ENCODE data around the gene KRT85.
A peak's percentile ranks its signal among the peaks of the same experiment; 100 is the strongest.
"Not testable (repeated sequence)": the region's sequence is repeated elsewhere in the genome, so short reads cannot be mapped to it uniquely, and the experiment has no call there.

Gene KRT85

GRCh38 chr12:52316701-52317100 lies 50.6 kb downstream of the KRT85 start:
- H2BK120ac ChIP-seq (ENCODE audit: low read depth, low read length) = no peak overlapping the region
- H3K79me1 ChIP-seq (ENCODE audit: low read length) = no peaks in the 10 kb centered on the region
- H2BK15ac ChIP-seq (replicated peaks; ENCODE audit: low read depth) = no peak overlapping the region
- H3K27me3 ChIP-seq (ENCODE audit: insufficient read depth, low read length, poor library complexity) = no peaks in the 10 kb centered on the region
- no peak for DNase-seq
- H2BK5ac ChIP-seq (ENCODE audit: low read length) = no peak overlapping the region
- H3K4me1 ChIP-seq (ENCODE audit: control insufficient read depth, low read depth, low read length) = no peaks in the 10 kb centered on the region
- H3K23ac ChIP-seq (ENCODE audit: low read length) = no peak overlapping the region
- no peak overlapping the region for H4K8ac ChIP-seq (ENCODE audit: low read depth, low read length)
- H3K36me3 ChIP-seq (ENCODE audit: control insufficient read depth, insufficient read depth, low read length) = no peaks in the 10 kb centered on the region
- WGBS (ENCODE audit: extremely low coverage, insufficient coverage, low lambda C conversion rate) = no CpG with 5 or more reads among the region's 11 CpGs
- H3K4ac ChIP-seq (ENCODE audit: low read depth, low read length) = no peak overlapping the region
- H3K4me2 ChIP-seq (ENCODE audit: low read length) = no peak overlapping the region
- no peak overlapping the region for H3K4me3 ChIP-seq (ENCODE audit: low read length)
- no peak overlapping the region for H3K27ac ChIP-seq (ENCODE audit: low read depth, low read length)
- no peak overlapping the region for H2AK5ac ChIP-seq (ENCODE audit: low read length)
- H3K79me2 ChIP-seq (ENCODE audit: control insufficient read depth, insufficient read depth, low read length) = no peaks in the 10 kb centered on the region
- H3K9ac ChIP-seq (ENCODE audit: low read length) = no peak overlapping the region
- no peak overlapping the region for H3K56ac ChIP-seq (ENCODE audit: low read length)
- H4K5ac ChIP-seq (ENCODE audit: low read length) = no peak overlapping the region
- no peak overlapping the region for H3K18ac ChIP-seq (ENCODE audit: low read length)

GRCh38 chr12:52316290-52316689 lies 51.0 kb downstream of the KRT85 start:
- Histone ChIP-seq H2AK5ac (ENCODE audit: low read length) (no peak overlapping the region), H3K79me1 (ENCODE audit: low read length) (no peaks in the 10 kb centered on the region), H3K4me2 (ENCODE audit: low read length) (no peak overlapping the region), H3K36me3 (ENCODE audit: control insufficient read depth, insufficient read depth, low read length) (no peaks in the 10 kb centered on the region), H2BK120ac (ENCODE audit: low read depth, low read length) (no peak overlapping the region), H3K4me3 (ENCODE audit: low read length) (no peak overlapping the region), H3K4ac (ENCODE audit: low read depth, low read length) (no peak overlapping the region), H3K27me3 (ENCODE audit: insufficient read depth, low read length, poor library complexity) (no peaks in the 10 kb centered on the region), H3K79me2 (ENCODE audit: control insufficient read depth, insufficient read depth, low read length) (no peaks in the 10 kb centered on the region), H3K56ac (ENCODE audit: low read length) (no peak overlapping the region), H2BK5ac (ENCODE audit: low read length) (no peak overlapping the region), H3K9ac (ENCODE audit: low read length) (no peak overlapping the region), H3K4me1 (ENCODE audit: control insufficient read depth, low read depth, low read length) (no peaks in the 10 kb centered on the region), H4K8ac (ENCODE audit: low read depth, low read length) (no peak overlapping the region), H3K23ac (ENCODE audit: low read length) (no peak overlapping the region), H3K18ac (ENCODE audit: low read length) (no peak overlapping the region), H2BK15ac (replicated peaks; ENCODE audit: low read depth) (no peak overlapping the region), H3K27ac (ENCODE audit: low read depth, low read length) (no peak overlapping the region), H4K5ac (ENCODE audit: low read length) (no peak overlapping the region)
- no peak for DNase-seq
- WGBS (ENCODE audit: extremely low coverage, insufficient coverage, low lambda C conversion rate) = no CpG with 5 or more reads among the region's 9 CpGs

- no CpG with 5 or more reads among the region's 9 CpGs for WGBS (ENCODE audit: extremely low coverage, insufficient coverage, low lambda C conversion rate)
- H2BK15ac ChIP-seq (replicated peaks; ENCODE audit: low read depth); H2AK5ac ChIP-seq (ENCODE audit: low read length); H3K4me1 ChIP-seq (ENCODE audit: control insufficient read depth, low read depth, low read length); H3K56ac ChIP-seq (ENCODE audit: low read length); H2BK120ac ChIP-seq (ENCODE audit: low read depth, low read length); H4K5ac ChIP-seq (ENCODE audit: low read length); H3K18ac ChIP-seq (ENCODE audit: low read length); H3K9ac ChIP-seq (ENCODE audit: low read length); H3K4me2 ChIP-seq (ENCODE audit: low read length); H4K8ac ChIP-seq (ENCODE audit: low read depth, low read length); H2BK5ac ChIP-seq (ENCODE audit: low read length); H3K4me3 ChIP-seq (ENCODE audit: low read length); H3K79me2 ChIP-seq (ENCODE audit: control insufficient read depth, insufficient read depth, low read length); H3K4ac ChIP-seq (ENCODE audit: low read depth, low read length); H3K23ac ChIP-seq (ENCODE audit: low read length); H3K27ac ChIP-seq (ENCODE audit: low read depth, low read length); H3K36me3 ChIP-seq (ENCODE audit: control insufficient read depth, insufficient read depth, low read length); H3K79me1 ChIP-seq (ENCODE audit: low read length); H3K27me3 ChIP-seq (ENCODE audit: insufficient read depth, low read length, poor library complexity): not testable (repeated sequence)
- peak; percentile 70 for DNase-seq
Observed at GRCh38 chr12:52315721-52316120, 51.6 kb downstream of the KRT85 start.

GRCh38 chr12:52314511-52314910 lies 52.8 kb downstream of the KRT85 start:
- H3K4ac ChIP-seq (ENCODE audit: low read depth, low read length) = no peak overlapping the region
- no peak overlapping the region for H2BK120ac ChIP-seq (ENCODE audit: low read depth, low read length)
- WGBS (ENCODE audit: extremely low coverage, insufficient coverage, low lambda C conversion rate) = no CpG with 5 or more reads among the region's 13 CpGs
- H3K4me3 ChIP-seq (ENCODE audit: low read length) = no peak overlapping the region
- no peak overlapping the region for H2AK5ac ChIP-seq (ENCODE audit: low read length)
- H4K8ac ChIP-seq (ENCODE audit: low read depth, low read length) = no peak overlapping the region
- H3K18ac ChIP-seq (ENCODE audit: low read length) = no peak overlapping the region
- no peaks in the 10 kb centered on the region for H3K79me1 ChIP-seq (ENCODE audit: low read length)
- no peaks in the 10 kb centered on the region for H3K79me2 ChIP-seq (ENCODE audit: control insufficient read depth, insufficient read depth, low read length)
- H3K27ac ChIP-seq (ENCODE audit: low read depth, low read length) = no peak overlapping the region
- no peak overlapping the region for H3K56ac ChIP-seq (ENCODE audit: low read length)
- no peak overlapping the region for H3K4me2 ChIP-seq (ENCODE audit: low read length)
- H4K5ac ChIP-seq (ENCODE audit: low read length) = no peak overlapping the region
- H2BK5ac ChIP-seq (ENCODE audit: low read length) = no peak overlapping the region
- no peak overlapping the region for H3K9ac ChIP-seq (ENCODE audit: low read length)
- no peak overlapping the region for H2BK15ac ChIP-seq (replicated peaks; ENCODE audit: low read depth)
- DNase-seq = no peak
- no peaks in the 10 kb centered on the region for H3K4me1 ChIP-seq (ENCODE audit: control insufficient read depth, low read depth, low read length)
- no peak overlapping the region for H3K23ac ChIP-seq (ENCODE audit: low read length)
- H3K36me3 ChIP-seq (ENCODE audit: control insufficient read depth, insufficient read depth, low read length) = no peaks in the 10 kb centered on the region
- no peaks in the 10 kb centered on the region for H3K27me3 ChIP-seq (ENCODE audit: insufficient read depth, low read length, poor library complexity)

GRCh38 chr12:52313926-52314325 lies 53.4 kb downstream of the KRT85 start:
- Histone ChIP-seq H3K23ac (ENCODE audit: low read length) (no peak overlapping the region), H2BK15ac (replicated peaks; ENCODE audit: low read depth) (no peak overlapping the region), H3K27ac (ENCODE audit: low read depth, low read length) (no peak overlapping the region), H4K5ac (ENCODE audit: low read length) (no peak overlapping the region), H3K36me3 (ENCODE audit: control insufficient read depth, insufficient read depth, low read length) (no peaks in the 10 kb centered on the region), H3K79me1 (ENCODE audit: low read length) (no peaks in the 10 kb centered on the region), H3K4me2 (ENCODE audit: low read length) (no peak overlapping the region), H3K4ac (ENCODE audit: low read depth, low read length) (no peak overlapping the region), H3K27me3 (ENCODE audit: insufficient read depth, low read length, poor library complexity) (no peaks in the 10 kb centered on the region), H3K9ac (ENCODE audit: low read length) (no peak overlapping the region), H3K79me2 (ENCODE audit: control insufficient read depth, insufficient read depth, low read length) (no peaks in the 10 kb centered on the region), H4K8ac (ENCODE audit: low read depth, low read length) (no peak overlapping the region), H3K18ac (ENCODE audit: low read length) (no peak overlapping the region), H2AK5ac (ENCODE audit: low read length) (no peak overlapping the region), H3K4me3 (ENCODE audit: low read length) (no peak overlapping the region), H2BK120ac (ENCODE audit: low read depth, low read length) (no peak overlapping the region), H3K56ac (ENCODE audit: low read length) (no peak overlapping the region), H2BK5ac (ENCODE audit: low read length) (no peak overlapping the region), H3K4me1 (ENCODE audit: control insufficient read depth, low read depth, low read length) (no peaks in the 10 kb centered on the region)
- WGBS (ENCODE audit: extremely low coverage, insufficient coverage, low lambda C conversion rate) = no CpG with 5 or more reads among the region's 9 CpGs
- no peak for DNase-seq

GRCh38 chr12:52313461-52313860 lies 53.8 kb downstream of the KRT85 start:
- Histone ChIP-seq H3K23ac (ENCODE audit: low read length) (no peak overlapping the region), H3K79me1 (ENCODE audit: low read length) (no peaks in the 10 kb centered on the region), H2BK15ac (replicated peaks; ENCODE audit: low read depth) (no peak overlapping the region), H4K8ac (ENCODE audit: low read depth, low read length) (no peak overlapping the region), H3K4ac (ENCODE audit: low read depth, low read length) (no peak overlapping the region), H3K79me2 (ENCODE audit: control insufficient read depth, insufficient read depth, low read length) (no peaks in the 10 kb centered on the region), H3K4me3 (ENCODE audit: low read length) (no peak overlapping the region), H2AK5ac (ENCODE audit: low read length) (no peak overlapping the region), H3K56ac (ENCODE audit: low read length) (no peak overlapping the region), H2BK5ac (ENCODE audit: low read length) (no peak overlapping the region), H3K4me1 (ENCODE audit: control insufficient read depth, low read depth, low read length) (no peaks in the 10 kb centered on the region), H4K5ac (ENCODE audit: low read length) (no peak overlapping the region), H3K18ac (ENCODE audit: low read length) (no peak overlapping the region), H3K9ac (ENCODE audit: low read length) (no peak overlapping the region), H3K4me2 (ENCODE audit: low read length) (no peak overlapping the region), H3K27me3 (ENCODE audit: insufficient read depth, low read length, poor library complexity) (no peaks in the 10 kb centered on the region), H2BK120ac (ENCODE audit: low read depth, low read length) (no peak overlapping the region), H3K36me3 (ENCODE audit: control insufficient read depth, insufficient read depth, low read length) (no peaks in the 10 kb centered on the region), H3K27ac (ENCODE audit: low read depth, low read length) (no peak overlapping the region)
- DNase-seq = no peak
- no CpG with 5 or more reads among the region's 3 CpGs for WGBS (ENCODE audit: extremely low coverage, insufficient coverage, low lambda C conversion rate)
